ENCODE data around the gene PARVG.

PARVG gene

GRCh38 chr22:44247346-44247745 lies 66.6 kb downstream of the PARVG start:
- in situ Hi-C loops (cut with HindIII; ENCODE audit: low sequenced_read_pairs): no loop called here
- TF ChIP-seq, protein P1, sequence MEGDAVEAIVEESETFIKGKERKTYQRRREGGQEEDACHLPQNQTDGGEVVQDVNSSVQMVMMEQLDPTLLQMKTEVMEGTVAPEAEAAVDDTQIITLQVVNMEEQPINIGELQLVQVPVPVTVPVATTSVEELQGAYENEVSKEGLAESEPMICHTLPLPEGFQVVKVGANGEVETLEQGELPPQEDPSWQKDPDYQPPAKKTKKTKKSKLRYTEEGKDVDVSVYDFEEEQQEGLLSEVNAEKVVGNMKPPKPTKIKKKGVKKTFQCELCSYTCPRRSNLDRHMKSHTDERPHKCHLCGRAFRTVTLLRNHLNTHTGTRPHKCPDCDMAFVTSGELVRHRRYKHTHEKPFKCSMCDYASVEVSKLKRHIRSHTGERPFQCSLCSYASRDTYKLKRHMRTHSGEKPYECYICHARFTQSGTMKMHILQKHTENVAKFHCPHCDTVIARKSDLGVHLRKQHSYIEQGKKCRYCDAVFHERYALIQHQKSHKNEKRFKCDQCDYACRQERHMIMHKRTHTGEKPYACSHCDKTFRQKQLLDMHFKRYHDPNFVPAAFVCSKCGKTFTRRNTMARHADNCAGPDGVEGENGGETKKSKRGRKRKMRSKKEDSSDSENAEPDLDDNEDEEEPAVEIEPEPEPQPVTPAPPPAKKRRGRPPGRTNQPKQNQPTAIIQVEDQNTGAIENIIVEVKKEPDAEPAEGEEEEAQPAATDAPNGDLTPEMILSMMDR (IDR thresholded peaks at IDR 0.05; ENCODE audit: low read depth, low read length): no peak
- DNase-seq (ENCODE audit: low read depth, low spot score): no peak
- H3K4me3 ChIP-seq (ENCODE audit: low read depth, low read length): no peak overlapping the region

GRCh38 chr22:44247923-44248892 lies 67.5 kb downstream of the PARVG start:
- no peak overlapping the region for H3K4me3 ChIP-seq (ENCODE audit: low read depth, low read length)
- in situ Hi-C loops (cut with HindIII; ENCODE audit: low sequenced_read_pairs): no loop called here
- TF ChIP-seq, protein P1 (IDR thresholded peaks at IDR 0.05; ENCODE audit: low read depth, low read length): no peak
- DNase-seq (ENCODE audit: low read depth, low spot score): no peak

DNA sequence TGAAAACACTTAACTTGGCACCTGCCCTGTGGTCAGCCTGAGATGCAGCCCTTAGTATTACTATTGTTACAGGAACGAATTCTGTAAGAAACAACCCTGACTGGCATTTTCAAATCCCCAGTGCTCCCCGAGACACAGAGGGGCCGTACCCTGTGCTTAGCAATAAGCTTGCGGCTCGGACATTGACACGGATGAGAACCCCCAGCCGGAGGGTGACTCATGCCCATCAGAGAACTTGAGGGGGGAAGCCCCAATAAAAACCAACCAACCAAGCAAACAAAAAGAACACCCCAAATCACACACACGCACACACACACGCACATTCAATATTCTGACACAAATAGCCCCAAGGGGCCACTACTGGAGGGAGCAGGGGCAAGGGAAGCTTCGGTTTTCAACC lies 68.2 kb downstream of the PARVG start:
- no peak overlapping the region for H3K4me3 ChIP-seq (ENCODE audit: low read depth, low read length)
- no peak for DNase-seq (ENCODE audit: low read depth, low spot score)
- TF ChIP-seq, protein P1 (IDR thresholded peaks at IDR 0.05; ENCODE audit: low read depth, low read length): no peak
- in situ Hi-C loops (cut with HindIII; ENCODE audit: low sequenced_read_pairs): no loop called here

GRCh38 chr22:44249376-44250147 lies 68.8 kb downstream of the PARVG start:
- DNase-seq (ENCODE audit: low read depth, low spot score): no peak
- in situ Hi-C loops (cut with HindIII; ENCODE audit: low sequenced_read_pairs): no loop called here
- TF ChIP-seq, protein P1 (IDR thresholded peaks at IDR 0.05; ENCODE audit: low read depth, low read length): no peak
- H3K4me3 ChIP-seq (ENCODE audit: low read depth, low read length): no peak overlapping the region

GRCh38 chr22:44254811-44255210 lies 74.1 kb downstream of the PARVG start:
- H3K4me3 ChIP-seq (ENCODE audit: low read depth, low read length): no peak overlapping the region
- in situ Hi-C loops (cut with HindIII; ENCODE audit: low sequenced_read_pairs): no loop called here
- TF ChIP-seq, protein P1 (IDR thresholded peaks at IDR 0.05; ENCODE audit: low read depth, low read length): no peak
- DNase-seq (ENCODE audit: low read depth, low spot score): no peak

DNA sequence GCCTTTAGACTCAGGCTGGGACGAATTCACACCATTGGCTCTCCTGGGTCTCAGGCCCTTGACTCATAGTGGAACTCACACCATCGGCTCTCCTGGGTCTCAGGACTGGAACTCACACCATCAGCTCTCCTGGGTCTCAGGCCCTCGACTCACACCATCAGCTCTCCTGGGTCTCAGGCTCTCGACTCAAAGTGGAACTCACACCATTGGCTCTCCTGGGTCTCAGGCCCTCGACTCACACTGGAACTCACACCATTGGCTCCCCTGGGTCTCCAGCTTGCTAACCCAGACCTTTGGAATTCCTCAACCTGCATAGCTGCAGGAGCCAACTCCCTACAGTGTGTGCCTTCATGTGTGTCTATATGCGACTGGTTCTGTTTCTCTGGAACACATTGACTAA lies 75.4 kb downstream of the PARVG start:
- in situ Hi-C loops (cut with HindIII; ENCODE audit: low sequenced_read_pairs): no loop called here

More for the DNA sequence above, 75.4 kb downstream of the PARVG start:
- DNase-seq (ENCODE audit: low read depth, low spot score): no peak
- TF ChIP-seq, protein P1 (IDR thresholded peaks at IDR 0.05; ENCODE audit: low read depth, low read length): no peak
- no peak overlapping the region for H3K4me3 ChIP-seq (ENCODE audit: low read depth, low read length)
